ENCODE measurements around the gene ELANE.
"Not testable (repeated sequence)": the region's sequence is repeated elsewhere in the genome, so short reads cannot be mapped to it uniquely, and the experiment has no call there.

The ELANE gene

DNA sequence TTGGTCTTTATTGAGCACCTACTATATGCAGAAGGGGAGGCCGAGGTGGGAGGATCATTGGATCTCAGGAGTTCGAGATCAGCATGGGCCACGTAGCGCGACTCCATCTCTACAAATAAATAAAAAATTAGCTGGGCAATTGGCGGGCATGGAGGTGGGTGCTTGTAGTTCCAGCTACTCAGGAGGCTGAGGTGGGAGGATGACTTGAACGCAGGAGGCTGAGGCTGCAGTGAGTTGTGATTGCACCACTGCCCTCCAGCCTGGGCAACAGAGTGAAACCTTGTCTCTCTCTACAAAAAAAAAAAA lies 11.2 kb downstream of the ELANE start:
- no peak for DNase-seq

GRCh38 chr19:866769-867300 lies 14.7 kb downstream of the ELANE start:
- DNase-seq = no peak

DNA sequence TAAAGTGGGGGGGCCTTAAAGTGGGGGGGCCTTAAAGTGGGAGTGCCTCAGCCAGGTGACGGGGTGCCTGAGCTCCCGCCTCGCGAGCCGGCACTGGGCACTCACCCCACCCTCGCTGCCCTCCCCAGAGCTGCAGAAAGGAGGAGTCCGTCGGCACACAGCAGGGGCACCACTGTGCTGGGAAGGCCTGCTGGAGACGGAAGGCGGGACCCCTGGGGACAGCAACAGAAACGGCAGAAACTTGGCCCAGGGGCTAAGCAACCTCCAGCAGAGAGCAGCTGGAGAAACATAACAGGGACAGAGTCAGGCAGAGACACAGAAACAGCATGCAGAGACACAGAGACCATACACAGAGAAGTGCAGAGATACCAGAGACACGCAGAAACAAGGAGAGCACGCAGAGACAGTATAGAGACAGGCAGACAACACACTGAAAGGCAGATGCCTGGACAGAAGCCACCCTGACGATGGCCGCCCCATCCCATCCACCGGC lies 15.2 kb downstream of the ELANE start:
- no peak for DNase-seq

GRCh38 chr19:867855-868457 lies 15.9 kb downstream of the ELANE start:
- no peak for DNase-seq

- DNase-seq = no peak
These were observed 16.5 kb downstream of the ELANE start for GRCh38 chr19:868458-869244.

GRCh38 chr19:869245-870177 lies 17.4 kb downstream of the ELANE start:
- DNase-seq = peak; percentile 97

DNA sequence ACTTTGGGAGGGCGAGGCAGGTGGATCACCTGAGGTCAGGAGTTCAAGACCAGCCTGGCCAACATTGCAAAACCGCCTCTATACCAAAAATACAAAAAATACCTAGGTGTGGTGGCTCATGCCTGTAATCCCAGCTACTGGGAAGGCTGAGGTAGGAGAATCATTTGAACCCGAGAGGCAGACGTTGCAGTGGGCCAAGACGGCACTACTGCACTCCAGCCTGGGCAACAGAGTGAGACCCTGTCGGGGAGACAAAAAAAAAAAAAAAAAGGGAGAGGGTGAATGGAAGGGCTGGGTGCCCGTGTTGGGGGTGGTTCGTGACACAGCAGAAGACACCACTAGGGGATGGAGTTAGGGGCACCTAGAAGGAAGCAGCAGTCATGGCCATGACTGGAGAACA lies 18.2 kb downstream of the ELANE start:
- no peak for DNase-seq

DNA sequence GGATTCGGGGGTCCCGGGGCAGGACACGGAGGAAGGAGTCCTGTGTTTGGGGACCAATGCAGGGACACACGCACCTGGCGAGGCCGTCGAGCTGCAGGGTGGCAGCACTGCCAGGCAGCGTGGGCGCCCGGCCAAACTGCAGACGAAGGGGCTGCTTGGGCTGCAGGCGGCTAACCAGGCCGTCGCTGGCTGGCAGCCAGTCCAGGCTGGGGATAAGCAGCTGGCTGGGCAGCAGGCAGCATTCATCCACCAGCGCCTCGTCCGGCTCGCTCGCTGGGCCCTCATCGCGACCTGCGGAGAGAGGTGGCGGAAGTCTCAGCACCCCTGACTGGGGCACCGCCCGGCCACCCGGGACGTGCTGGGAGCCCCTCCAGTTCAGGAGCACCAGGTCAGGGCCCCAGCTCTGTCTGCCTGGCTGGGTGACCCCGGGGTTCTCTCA lies 18.9 kb downstream of the ELANE start:
- no peak for DNase-seq

DNA sequence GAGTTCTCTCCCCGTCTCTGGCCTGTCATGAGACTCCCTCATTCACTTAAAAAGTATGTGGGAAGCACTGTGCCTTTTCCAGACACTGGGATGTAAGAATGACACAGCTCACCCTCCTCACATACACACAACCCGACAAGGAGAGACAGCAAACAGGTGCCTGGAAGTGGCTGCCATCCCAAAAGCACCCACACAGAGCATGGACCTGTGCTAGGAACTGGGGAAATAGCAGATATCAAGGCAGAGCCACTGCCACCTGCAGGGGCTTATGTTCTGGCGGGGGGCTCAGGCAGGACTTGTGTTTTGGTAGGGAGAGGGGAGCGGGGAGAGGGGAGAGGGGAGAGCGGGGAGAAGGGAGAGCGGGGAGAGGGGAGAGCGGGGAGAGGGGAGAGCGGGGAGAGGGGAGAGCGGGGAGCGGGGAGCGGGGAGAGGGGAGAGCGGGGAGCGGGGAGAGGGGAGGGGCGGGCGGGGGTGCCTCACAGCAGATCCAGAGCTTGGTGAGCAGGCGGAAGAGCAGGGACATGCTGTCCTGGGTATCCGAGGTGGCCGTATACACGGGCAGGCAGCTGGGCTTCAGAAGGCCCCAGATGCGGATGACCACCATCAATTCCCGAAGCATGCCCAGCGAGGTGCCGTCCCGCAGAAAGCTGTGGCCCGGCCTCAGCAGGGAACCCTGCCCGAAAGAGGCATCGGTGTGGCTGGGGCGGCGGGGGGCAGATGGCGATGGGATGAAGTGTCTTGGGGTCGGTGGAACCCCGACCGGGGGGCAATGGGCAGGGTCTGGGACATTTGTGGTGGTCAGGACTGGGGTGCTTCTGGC lies 19.6 kb downstream of the ELANE start:
- no peak for DNase-seq

DNA sequence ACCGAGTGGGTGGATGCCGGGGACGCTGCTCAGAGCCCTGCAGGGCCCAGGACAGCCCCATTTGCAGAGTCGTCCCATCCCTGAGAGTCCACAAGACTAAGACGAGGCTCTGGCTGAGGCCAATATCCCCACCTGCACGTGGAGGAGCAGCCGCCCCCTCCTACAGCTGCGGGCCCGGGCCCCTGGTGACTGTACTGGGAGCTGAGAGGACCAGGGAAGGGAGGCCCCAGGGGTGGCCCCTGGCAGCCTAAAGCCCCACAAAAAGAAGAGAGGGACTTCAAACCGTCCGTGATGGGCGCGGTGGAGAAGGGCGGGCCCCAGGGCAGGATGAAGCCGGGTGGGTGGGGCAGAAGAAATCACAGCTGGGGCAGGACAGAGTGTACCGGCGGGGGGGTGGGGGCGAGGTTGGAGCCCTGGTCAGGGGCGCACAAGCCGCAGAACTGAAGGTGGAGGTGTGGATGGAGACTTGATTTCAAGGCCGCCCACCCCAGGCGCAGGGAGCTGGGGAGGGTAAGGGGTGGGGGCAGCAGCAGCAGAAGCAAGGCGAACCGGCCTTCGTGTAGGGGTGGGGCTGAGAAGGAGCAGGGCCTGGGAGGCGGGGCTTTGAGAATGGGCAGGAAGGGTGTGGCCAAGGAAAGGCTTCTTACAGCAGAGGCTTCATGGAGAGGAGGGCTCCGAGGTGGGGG lies 20.3 kb downstream of the ELANE start:
- peak; percentile 79 for DNase-seq

DNA sequence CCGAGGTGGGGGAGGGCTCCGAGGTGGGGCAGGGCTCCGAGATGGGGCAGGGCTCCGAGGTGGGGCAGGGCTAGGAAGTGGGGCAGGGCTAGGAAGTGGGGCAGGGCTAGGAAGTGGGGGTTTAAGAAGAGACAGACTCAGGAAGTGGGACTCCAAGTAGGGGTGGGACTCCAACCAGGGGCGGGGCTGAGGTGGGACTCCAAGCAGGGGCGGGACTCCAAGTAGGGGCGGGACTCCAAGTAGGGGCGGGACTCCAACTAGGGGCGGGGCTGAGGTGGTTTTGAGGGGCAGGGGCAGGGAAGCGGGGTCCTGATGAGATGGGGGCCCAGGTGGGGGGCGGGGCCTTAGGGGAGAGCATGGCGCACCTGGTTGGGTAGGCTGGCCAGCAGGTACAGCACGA lies 21.0 kb downstream of the ELANE start:
- DNase-seq = peak; percentile 73

DNA sequence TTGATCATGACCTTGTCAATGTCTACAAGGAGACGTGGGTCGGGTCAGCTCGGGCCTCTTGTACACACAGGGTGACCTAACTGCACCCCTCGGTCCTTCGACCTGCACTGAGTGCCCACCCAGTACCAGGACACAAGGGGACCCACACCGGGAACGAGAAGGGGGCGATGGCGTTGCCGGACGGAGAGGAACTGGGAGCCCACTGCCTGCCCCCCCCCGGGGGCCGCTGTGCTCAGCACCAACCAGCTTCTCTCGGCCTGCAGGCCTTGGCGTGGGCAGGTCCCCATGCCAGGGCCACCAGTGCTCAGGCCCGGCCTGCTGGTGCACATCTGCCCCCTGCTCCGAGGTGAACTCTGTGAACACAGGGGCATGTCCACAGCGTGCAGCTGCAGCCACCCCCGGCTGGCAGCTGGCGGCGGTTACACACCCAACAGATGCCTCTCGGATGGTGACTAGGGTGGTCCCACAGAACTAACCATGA lies 21.5 kb downstream of the ELANE start:
- no peak for DNase-seq

DNA sequence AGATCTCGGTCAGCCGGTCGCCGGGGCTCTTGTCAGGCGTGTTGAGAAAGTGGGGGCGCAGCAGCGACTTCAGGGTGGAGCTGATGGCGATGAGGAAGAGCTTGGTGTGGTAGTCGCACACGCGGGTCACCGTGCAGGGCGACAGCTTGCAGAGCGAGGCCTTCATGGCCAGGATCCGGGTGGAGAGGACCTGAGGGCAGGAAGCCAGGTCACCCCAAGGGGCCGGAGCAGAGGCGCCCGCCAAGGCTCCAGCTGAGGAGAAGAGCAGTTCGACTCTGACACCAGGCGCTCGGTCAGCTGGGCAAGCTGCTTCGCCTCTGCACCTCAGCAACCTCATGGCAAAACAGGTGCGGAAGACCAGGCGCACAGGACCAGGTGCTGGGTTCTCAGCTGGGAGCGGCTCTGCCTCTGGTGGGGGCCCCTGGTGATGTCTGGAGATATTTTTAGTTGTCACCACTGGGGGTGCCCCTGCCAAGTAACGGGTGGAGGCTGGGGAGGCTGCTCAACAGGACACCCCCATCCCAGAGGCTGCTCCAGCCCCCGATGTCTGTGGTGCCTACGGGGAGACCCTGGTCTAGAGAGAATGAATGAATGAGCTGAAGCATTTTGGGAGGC lies 23.3 kb downstream of the ELANE start:
- no peak for DNase-seq

- DNase-seq = no peak
These were observed 24.0 kb downstream of the ELANE start for GRCh38 chr19:876089-876488.

DNA sequence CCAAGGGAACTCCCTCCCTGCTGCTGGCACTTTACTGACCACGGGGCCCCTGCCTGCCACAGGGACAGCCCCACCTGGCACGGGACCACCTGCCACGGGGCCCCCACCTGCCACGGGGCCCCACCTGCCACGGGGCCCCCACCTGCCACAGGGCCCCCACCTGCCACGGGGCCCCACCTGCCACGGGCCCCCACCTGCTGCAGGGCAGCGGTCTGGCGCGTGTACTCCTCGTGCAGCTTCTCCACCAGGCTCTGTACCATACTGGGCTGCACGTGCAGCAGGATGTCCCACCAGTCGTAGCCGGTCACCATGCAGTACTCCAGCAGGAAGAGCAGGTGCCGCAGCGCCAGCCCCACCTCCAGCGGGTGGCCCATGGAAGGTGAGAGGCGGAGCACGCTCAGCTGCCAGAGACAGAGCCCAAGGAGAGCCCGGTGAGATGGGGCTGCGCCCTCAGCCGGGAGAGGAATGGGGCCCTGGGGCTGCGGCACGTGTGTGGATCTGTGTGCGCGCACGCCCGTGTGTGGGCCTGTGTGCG lies 24.7 kb downstream of the ELANE start:
- no peak for DNase-seq

DNA sequence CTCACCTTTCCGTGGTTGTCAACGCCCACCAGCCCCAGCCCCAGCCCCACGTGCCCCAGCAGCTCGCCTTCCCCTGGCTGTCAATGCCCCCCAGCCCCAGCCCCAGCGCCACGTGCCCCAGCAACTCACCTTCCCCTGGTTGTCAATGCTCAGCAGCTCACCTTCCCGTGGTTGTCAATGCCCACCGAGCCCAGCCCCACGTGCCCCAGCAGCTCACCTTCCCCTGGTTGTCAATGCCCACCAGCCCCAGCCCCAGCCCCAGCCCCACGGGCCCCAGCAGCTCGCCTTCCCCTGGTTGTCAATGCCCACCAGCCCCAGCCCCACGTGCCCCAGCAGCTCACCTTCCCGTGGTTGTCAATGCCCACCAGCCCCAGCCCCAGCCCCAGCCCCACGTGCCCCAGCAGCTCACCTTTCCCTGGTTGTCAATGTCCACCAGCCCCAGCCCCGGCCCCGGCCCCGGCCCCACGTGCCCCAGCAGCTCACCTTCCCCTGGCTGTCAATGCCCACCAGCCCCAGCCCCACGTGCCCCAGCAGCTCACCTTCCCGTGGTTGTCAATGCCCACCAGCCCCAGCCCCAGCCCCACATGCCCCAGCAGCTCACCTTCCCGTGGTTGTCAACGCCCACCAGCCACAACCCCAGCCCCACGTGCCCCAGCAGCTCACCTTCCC lies 26.0 kb downstream of the ELANE start:
- not testable (repeated sequence) for DNase-seq

- DNase-seq = not testable (repeated sequence)
These were observed 26.9 kb downstream of the ELANE start for GRCh38 chr19:878751-879561.

DNA sequence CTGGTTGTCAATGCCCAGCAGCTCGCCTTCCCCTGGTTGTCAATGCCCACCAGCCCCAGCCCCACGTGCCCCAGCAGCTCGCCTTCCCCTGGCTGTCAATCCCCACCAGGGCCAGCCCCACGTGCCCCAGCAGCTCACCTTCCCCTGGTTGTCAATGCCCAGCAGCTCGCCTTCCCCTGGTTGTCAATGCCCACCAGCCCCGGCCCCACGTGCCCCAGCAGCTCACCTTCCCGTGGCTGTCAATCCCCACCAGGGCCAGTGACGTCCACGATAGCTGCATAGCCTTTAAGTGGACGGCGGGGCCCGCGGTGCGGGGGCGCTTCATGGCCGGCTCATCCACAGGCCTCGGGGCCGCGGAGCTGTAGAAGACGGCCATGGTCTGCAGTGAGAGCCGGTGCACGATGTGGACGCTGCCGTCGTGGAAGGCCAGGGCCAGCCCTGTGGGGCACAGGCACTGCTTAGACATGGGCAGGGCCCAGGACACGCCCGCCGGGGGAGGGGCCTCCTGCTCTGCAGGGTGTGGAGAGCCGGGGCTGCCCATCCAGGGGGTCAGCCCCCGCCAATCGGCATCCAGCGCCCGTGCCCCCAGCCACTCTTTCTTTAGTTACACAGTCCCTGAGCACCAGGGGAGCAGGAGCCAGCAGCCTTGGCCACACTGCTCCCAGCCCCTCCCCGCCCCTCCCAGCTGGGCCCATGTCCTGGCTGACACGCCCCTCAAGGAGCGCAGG lies 27.8 kb downstream of the ELANE start:
- no peak for DNase-seq
